Fibroblast of skin of scalp (primary cell): Measurements from ENCODE around the gene VOPP1.

Experiments
- DNase-seq: peaks from one replicate; pipeline ENCODE4 v3.0.0-alpha.2; 2013

VOPP1 gene

GRCh38 chr7:55464422-55464821, 107.9 kb downstream of the VOPP1 start:
- peak; percentile 32 for DNase-seq

- DNase-seq = no peak
These were observed 108.5 kb downstream of the VOPP1 start for GRCh38 chr7:55463686-55464262.

GRCh38 chr7:55458351-55458750, 114.0 kb downstream of the VOPP1 start:
- DNase-seq = no peak

GRCh38 chr7:55457801-55458200, 114.5 kb downstream of the VOPP1 start:
- DNase-seq = no peak

GRCh38 chr7:55452971-55453370, 119.3 kb downstream of the VOPP1 start:
- no peak for DNase-seq

GRCh38 chr7:55449992-55450535, 122.2 kb downstream of the VOPP1 start:
- DNase-seq = no peak

GRCh38 chr7:55449205-55449991, 122.9 kb downstream of the VOPP1 start:
- DNase-seq = no peak

GRCh38 chr7:55448526-55448925, 123.8 kb downstream of the VOPP1 start:
- no peak for DNase-seq

- DNase-seq = no peak
These were observed 127.5 kb downstream of the VOPP1 start for GRCh38 chr7:55444786-55445185.

GRCh38 chr7:55441774-55442522, 130.4 kb downstream of the VOPP1 start:
- peak; percentile 87 for DNase-seq

GRCh38 chr7:55441002-55441401, 131.3 kb downstream of the VOPP1 start:
- no peak for DNase-seq

- no peak for DNase-seq
These were observed 132.1 kb downstream of the VOPP1 start for GRCh38 chr7:55440040-55440690.

- no peak for DNase-seq
These were observed 132.7 kb downstream of the VOPP1 start for GRCh38 chr7:55439627-55440026.

GRCh38 chr7:55438757-55439525, 133.4 kb downstream of the VOPP1 start:
- DNase-seq = no peak

- DNase-seq = no peak
These were observed 134.1 kb downstream of the VOPP1 start for GRCh38 chr7:55438085-55438756.

- no peak for DNase-seq
These were observed 134.9 kb downstream of the VOPP1 start for GRCh38 chr7:55437375-55437774.

- no peak for DNase-seq
These were observed 135.8 kb downstream of the VOPP1 start for GRCh38 chr7:55436457-55436856.

GRCh38 chr7:55435466-55435865, 136.8 kb downstream of the VOPP1 start:
- no peak for DNase-seq

- DNase-seq = peak; percentile 57
These were observed 139.1 kb downstream of the VOPP1 start for GRCh38 chr7:55432939-55433784.

GRCh38 chr7:55432506-55432905, 139.8 kb downstream of the VOPP1 start:
- no peak for DNase-seq
